ENCODE measurements around the gene FOXP3. TPM values are rescaled to one million over a fixed set of nuclear protein-coding genes. Genes with fewer than 3 reads are reported as not detected.

FOXP3 gene
- total and polyA plus RNA-seq, 2 of the 8 experiments (the other 6 are each of a cell fraction or from before 2014, with no cell fraction given) = 0.37 to 0.54 TPM

DNA sequence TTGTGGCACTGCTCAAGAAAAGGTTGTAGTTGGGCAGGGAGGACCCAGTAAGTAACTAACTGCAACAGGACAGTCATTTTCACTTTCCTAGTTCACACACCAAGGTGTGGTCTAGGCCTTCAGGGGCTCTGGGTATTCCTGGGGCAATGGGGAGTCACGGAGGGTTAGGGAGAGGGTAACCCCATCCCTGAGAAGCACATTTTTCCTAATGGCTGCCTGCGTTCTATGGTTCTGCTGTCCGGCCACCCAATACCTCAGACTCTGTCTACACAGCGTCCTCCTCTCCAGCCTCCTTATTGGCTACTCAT, 4.1 kb upstream of the FOXP3 start:
- H4K91ac ChIP-seq (replicated peaks; ENCODE audit: insufficient read length, low read length) = peak overlapping the region; percentile 39
- ChIA-PET POLR2A (ENCODE audit: partially characterized antibody) (interaction anchor here (0.7 to 2.3 kb wide), 11 partner anchors 10 to 78 kb away, joined by 3 to 10 read pairs (median 5); partner anchors contain the start of gene CCDC22), CTCF (ENCODE audit: partially characterized antibody) (interaction anchor here (0.6 to 0.8 kb wide), 2 partner anchors 38 to 76 kb away, joined by 3 read pairs; no protein-coding TSS in a partner anchor)

More for the DNA sequence above, 4.1 kb upstream of the FOXP3 start:
- H2BK5ac ChIP-seq (ENCODE audit: low read depth, low read length) = peak overlapping the region; percentile 81
- H3K79me2 ChIP-seq (ENCODE audit: control insufficient read depth in 1 of 2, insufficient read depth in 2 of 2, low read length in 2 of 2) = peaks cover 12 to 33% of the 10 kb centered on the region in 2 experiments; a peak in 3 of 4 replicates
- H3K9ac ChIP-seq (replicated peaks in 1 of 4; ENCODE audit: extremely low read depth in 1 of 4, low read depth in 3 of 4, low read length in 3 of 4) = peak overlapping the region; percentile 13 to 89 (median 73)
- H2BK120ac ChIP-seq (replicated peaks; ENCODE audit: low read depth, low read length) = no peak overlapping the region
- peak overlapping the region; percentile 74 to 93 for H3K4me2 ChIP-seq (ENCODE audit: insufficient read depth in 1 of 2, low read depth in 2 of 2, low read length in 2 of 2)
- DNase-seq (ENCODE audit: low read depth in 1 of 2, low spot score in 2 of 2) (no peak), FAIRE-seq (no peak)
- 0 out of 2 replicates have a peak overlapping the region, but pooled peaks have one; percentile 68 for H2BK12ac ChIP-seq (ENCODE audit: low read depth, low read length)
- H2BK20ac ChIP-seq (ENCODE audit: low read length) = no peak overlapping the region
- peak; percentile 47; the same call in 1 of the 2 replicates for TF ChIP-seq PHF8 (conservative IDR thresholded peaks at IDR 0.05; ENCODE audit: low read depth, low read length)
- no peak for TF ChIP-seq KDM1A (IDR thresholded peaks at IDR 0.05; ENCODE audit: borderline replicate concordance, low read length)
- no peak overlapping the region for H3K4ac ChIP-seq (replicated peaks; ENCODE audit: insufficient read length, low read depth, low read length)
- peaks cover 0 to 14% (median 5%) of the 10 kb centered on the region in 4 experiments; a peak in 4 of 7 replicates for H3K4me1 ChIP-seq (replicated peaks in 1 of 4; ENCODE audit: control insufficient read depth in 3 of 4, insufficient read depth in 4 of 4, low read length in 3 of 4)
- no peak overlapping the region for H2BK15ac ChIP-seq (ENCODE audit: low read length)
- no peaks in the 10 kb centered on the region for H3K27me3 ChIP-seq (replicated peaks in 1 of 4; ENCODE audit: control insufficient read depth in 3 of 4, extremely low read depth in 1 of 4, insufficient read depth in 3 of 4, low read length in 3 of 4)
- peak overlapping the region; percentile 51; the same call in 1 of the 2 replicates for H3K18ac ChIP-seq (ENCODE audit: extremely low read depth, low read length)
- H3K14ac ChIP-seq (ENCODE audit: insufficient read length) = no peak overlapping the region
- no peak overlapping the region for H4K8ac ChIP-seq (ENCODE audit: extremely low read depth, insufficient read depth, low read length)
- 6% methylated on average over 3 of the region's 4 CpGs; no CpG with 5 or more reads in 1 of the 2 experiments for WGBS, 2 experiments (ENCODE audit: extremely low coverage in 1 of 2, insufficient coverage in 1 of 2, insufficient read length in 1 of 2, insufficient replicate concordance in 2 of 2, low coverage in 1 of 2, low lambda C conversion rate in 2 of 2, missing lambda C conversion rate in 1 of 2)
- no peaks in the 10 kb centered on the region for H3K9me3 ChIP-seq (ENCODE audit: insufficient read depth in 2 of 2, low read depth in 1 of 2, low read length in 1 of 2)
- no peaks in the 10 kb centered on the region; the same call in 1 of the 2 replicates for H3K23me2 ChIP-seq (ENCODE audit: low read depth, low read length)
- H4K20me1 ChIP-seq (replicated peaks in 1 of 2; ENCODE audit: control insufficient read depth in 1 of 2, insufficient read depth in 2 of 2, low read length in 2 of 2) = peaks cover 0 to 11% of the 10 kb centered on the region in 2 experiments
- H3K79me1 ChIP-seq (ENCODE audit: low read depth, low read length) = peaks cover 2% of the 10 kb centered on the region; the same call in 1 of the 2 replicates
- no peak overlapping the region for H3K23ac ChIP-seq (ENCODE audit: insufficient read length)
- H2AFZ ChIP-seq (ENCODE audit: low read length) = no peak overlapping the region
- no peaks in the 10 kb centered on the region for H3K36me3 ChIP-seq (ENCODE audit: control insufficient read depth in 2 of 4, insufficient read depth in 4 of 4, low read length in 3 of 4)
- H4K5ac ChIP-seq (ENCODE audit: insufficient read length, low read depth, low read length) = peak overlapping the region; percentile 74
- peak overlapping the region; percentile 78 for H3K27ac ChIP-seq (ENCODE audit: low read depth, low read length)
- no peak overlapping the region for H2AK5ac ChIP-seq (ENCODE audit: low read depth, low read length)
- H3K56ac ChIP-seq (replicated peaks; ENCODE audit: insufficient read length, low read depth, low read length) = no peak overlapping the region
- peak overlapping the region; percentile 39 to 99 (median 73) for H3K4me3 ChIP-seq (ENCODE audit: extremely low read depth in 1 of 4, insufficient read depth in 2 of 4, low read depth in 3 of 4, low read length in 4 of 4)

All from H1 (cell line).